ENCODE results near the gene SIAH2.

DNA sequence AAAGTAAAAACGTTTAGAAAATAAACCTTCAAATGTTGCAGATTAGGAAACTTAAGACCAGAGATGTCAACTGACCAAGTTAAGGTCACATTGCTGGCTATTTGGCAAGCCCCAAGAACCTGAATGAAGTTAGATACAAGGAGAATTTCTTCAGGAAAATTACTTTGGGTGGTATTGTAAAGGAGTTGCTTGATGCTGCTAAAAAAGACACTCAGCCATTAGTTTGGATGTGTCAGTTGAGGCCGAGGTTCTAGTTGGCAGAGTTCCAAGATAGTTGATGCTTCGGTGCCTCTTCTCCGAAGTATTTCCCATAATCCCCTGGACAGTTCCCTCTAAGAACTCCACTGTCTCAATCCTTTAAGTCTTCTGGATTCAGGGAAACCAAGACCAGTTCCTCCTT is 24.3 kb downstream of the SIAH2 start:
- TF ChIP-seq, protein P1, sequence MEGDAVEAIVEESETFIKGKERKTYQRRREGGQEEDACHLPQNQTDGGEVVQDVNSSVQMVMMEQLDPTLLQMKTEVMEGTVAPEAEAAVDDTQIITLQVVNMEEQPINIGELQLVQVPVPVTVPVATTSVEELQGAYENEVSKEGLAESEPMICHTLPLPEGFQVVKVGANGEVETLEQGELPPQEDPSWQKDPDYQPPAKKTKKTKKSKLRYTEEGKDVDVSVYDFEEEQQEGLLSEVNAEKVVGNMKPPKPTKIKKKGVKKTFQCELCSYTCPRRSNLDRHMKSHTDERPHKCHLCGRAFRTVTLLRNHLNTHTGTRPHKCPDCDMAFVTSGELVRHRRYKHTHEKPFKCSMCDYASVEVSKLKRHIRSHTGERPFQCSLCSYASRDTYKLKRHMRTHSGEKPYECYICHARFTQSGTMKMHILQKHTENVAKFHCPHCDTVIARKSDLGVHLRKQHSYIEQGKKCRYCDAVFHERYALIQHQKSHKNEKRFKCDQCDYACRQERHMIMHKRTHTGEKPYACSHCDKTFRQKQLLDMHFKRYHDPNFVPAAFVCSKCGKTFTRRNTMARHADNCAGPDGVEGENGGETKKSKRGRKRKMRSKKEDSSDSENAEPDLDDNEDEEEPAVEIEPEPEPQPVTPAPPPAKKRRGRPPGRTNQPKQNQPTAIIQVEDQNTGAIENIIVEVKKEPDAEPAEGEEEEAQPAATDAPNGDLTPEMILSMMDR (IDR thresholded peaks at IDR 0.05; ENCODE audit: control extremely low read depth in 1 of 3, insufficient read depth in 1 of 3, low read depth in 1 of 3, low read length in 3 of 3): no peak
- TF ChIP-seq EZH2 (IDR thresholded peaks at IDR 0.05; ENCODE audit: low read depth, low read length, severe bottlenecking) (no peak), POLR2A (IDR thresholded peaks at IDR 0.05; ENCODE audit: control extremely low read depth in 1 of 2, low read depth in 2 of 2, low read length in 2 of 2) (no peak), SIN3A (conservative IDR thresholded peaks at IDR 0.05 in 1 of 2, IDR thresholded peaks at IDR 0.05 in 1 of 2; ENCODE audit: low read depth in 1 of 2, low read length in 2 of 2) (no peak), YY1 (IDR thresholded peaks at IDR 0.05; ENCODE audit: low read depth, low read length) (no peak), FOSL1 (IDR thresholded peaks at IDR 0.05; ENCODE audit: insufficient read depth, low read depth, low read length) (no peak), CREB1 (IDR thresholded peaks at IDR 0.05) (no peak), POLR2AphosphoS5 (IDR thresholded peaks at IDR 0.05; ENCODE audit: low read depth, low read length) (no peak)
